HCT116 (cell line): ENCODE measurements around the gene NR6A1.

ENCODE experiments used
- CTCF ChIP-seq, 3 experiments: fragments of 200-600 bp in 1 of 3; sonication (generic) in 1 of 3; IDR thresholded peaks in 2 of 3; conservative IDR thresholded peaks in 1 of 3; 2 replicates each; pipeline ENCODE4 v1.5.1; 2012 to 2017; ENCODE audit warnings: low read depth in 2 of 3, low read length in 2 of 3, antibody characterized with exemption in 1 of 3, borderline replicate concordance in 1 of 3, control low read depth in 1 of 3, mild to moderate bottlenecking in 1 of 3, mixed read lengths in 1 of 3, mixed run types in 1 of 3, moderate library complexity in 1 of 3; ENCODE audit not compliant: insufficient read depth in 1 of 3
- EZH2phosphoT487 ChIP-seq: fragments of 200-600 bp; IDR thresholded peaks from 2 replicates; pipeline ENCODE4 v1.6.1; 2018; ENCODE audit warnings: antibody characterized with exemption, borderline replicate concordance
- POLR2A ChIP-seq: IDR thresholded peaks from 2 replicates; pipeline ENCODE4 v1.7.0; 2011; ENCODE audit warnings: borderline replicate concordance; ENCODE audit not compliant: insufficient read depth, insufficient read length; ENCODE audit errors: extremely low read depth
- POLR2AphosphoS5 ChIP-seq: IDR thresholded peaks from 2 replicates; pipeline ENCODE4 v1.6.1; 2011; ENCODE audit warnings: mild to moderate bottlenecking, low read depth, low read length, moderate library complexity
- RAD21 ChIP-seq: IDR thresholded peaks from 2 replicates; pipeline ENCODE4 v1.6.1; 2012; ENCODE audit warnings: low read depth, mild to moderate bottlenecking
- SIN3A ChIP-seq: IDR thresholded peaks from 2 replicates; pipeline ENCODE4 v1.6.1; 2012; ENCODE audit warnings: low read depth
- SP1 ChIP-seq: IDR thresholded peaks from 2 replicates; pipeline ENCODE4 v1.6.1; 2012; ENCODE audit warnings: low read depth
- TCF7L2 ChIP-seq: IDR thresholded peaks from 2 replicates; pipeline ENCODE4 v1.7.0; 2011; ENCODE audit warnings: borderline replicate concordance, inconsistent platforms; ENCODE audit not compliant: insufficient read depth, insufficient read length; ENCODE audit errors: extremely low read depth
- YY1 ChIP-seq: IDR thresholded peaks from 2 replicates; pipeline ENCODE4 v1.6.1; 2011; ENCODE audit warnings: low read length, low read depth, moderate library complexity, mild to moderate bottlenecking; ENCODE audit not compliant: insufficient replicate concordance; ENCODE audit errors: extremely low read depth
- ZFX ChIP-seq: fragments of 450-650 bp; IDR thresholded peaks from 2 replicates; pipeline ENCODE4 v1.6.1; 2017
- ZNF274 ChIP-seq: fragments of 200-500 bp; sonication (Bioruptor generic); IDR thresholded peaks from 2 replicates; pipeline ENCODE4 v1.6.1; 2014; ENCODE audit warnings: mild to moderate bottlenecking, low read depth, low read length, inconsistent platforms
- TF ChIP-seq, protein P1 (sequence below): IDR thresholded peaks from 2 replicates; pipeline ENCODE4 v1.6.1; 2012
- TF ChIP-seq, protein P2 (sequence below): IDR thresholded peaks from 2 replicates; pipeline ENCODE4 v1.6.1; 2011; ENCODE audit warnings: mild to moderate bottlenecking, low read length, moderate library complexity; ENCODE audit not compliant: insufficient replicate concordance; ENCODE audit errors: extremely low read depth

DNA sequence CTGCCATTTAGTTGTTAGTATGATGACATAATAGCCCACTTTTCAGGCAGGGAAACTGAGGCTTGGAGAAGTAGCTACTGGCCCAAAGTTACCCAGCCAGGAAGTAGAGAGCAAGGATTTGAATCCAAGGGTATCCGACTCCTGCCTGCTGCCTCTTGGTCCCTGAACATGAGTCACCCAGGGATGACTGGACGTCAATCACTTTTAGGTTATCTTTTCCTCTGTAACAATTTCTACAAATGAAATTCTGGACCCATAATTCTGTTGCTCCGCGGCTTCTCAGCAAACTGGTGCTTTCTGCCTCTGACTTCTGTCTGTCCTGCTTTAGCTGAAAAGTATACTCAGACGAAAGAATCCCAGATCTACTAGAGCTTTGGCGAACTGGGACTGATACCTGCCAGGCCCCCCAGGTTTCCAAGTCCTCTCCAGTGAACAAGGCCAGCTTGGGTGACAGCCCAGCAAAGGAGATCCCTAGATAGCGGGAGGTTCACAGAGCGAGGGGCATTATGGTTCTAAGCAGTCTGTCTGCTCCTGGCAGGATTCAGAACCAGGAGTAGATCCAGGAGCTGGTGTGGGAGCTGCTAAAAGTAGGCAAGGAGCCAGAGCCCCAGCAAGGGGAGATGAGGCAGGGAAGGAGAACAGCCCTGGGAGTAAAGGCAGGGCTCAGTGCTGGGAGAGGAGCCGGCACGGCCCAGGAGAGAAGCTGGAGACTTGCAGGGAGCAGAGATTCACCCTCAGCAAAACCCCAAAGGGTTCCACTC lies 26.4 kb upstream of the NR6A1 start:
- TF ChIP-seq SIN3A (no peak), CTCF (IDR thresholded peaks at IDR 0.05 in 2 of 3, conservative IDR thresholded peaks at IDR 0.05 in 1 of 3; ENCODE audit: borderline replicate concordance in 1 of 3, insufficient read depth in 1 of 3, low read depth in 2 of 3, low read length in 2 of 3) (no peak), RAD21 (no peak), POLR2AphosphoS5 (no peak), EZH2phosphoT487 (no peak), YY1 (no peak), POLR2A (no peak), ZNF274 (no peak), SP1 (no peak), TCF7L2 (no peak), ZFX (no peak)
- TF ChIP-seq, protein P1, sequence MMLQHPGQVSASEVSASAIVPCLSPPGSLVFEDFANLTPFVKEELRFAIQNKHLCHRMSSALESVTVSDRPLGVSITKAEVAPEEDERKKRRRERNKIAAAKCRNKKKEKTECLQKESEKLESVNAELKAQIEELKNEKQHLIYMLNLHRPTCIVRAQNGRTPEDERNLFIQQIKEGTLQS = no peak
- TF ChIP-seq, protein P2, sequence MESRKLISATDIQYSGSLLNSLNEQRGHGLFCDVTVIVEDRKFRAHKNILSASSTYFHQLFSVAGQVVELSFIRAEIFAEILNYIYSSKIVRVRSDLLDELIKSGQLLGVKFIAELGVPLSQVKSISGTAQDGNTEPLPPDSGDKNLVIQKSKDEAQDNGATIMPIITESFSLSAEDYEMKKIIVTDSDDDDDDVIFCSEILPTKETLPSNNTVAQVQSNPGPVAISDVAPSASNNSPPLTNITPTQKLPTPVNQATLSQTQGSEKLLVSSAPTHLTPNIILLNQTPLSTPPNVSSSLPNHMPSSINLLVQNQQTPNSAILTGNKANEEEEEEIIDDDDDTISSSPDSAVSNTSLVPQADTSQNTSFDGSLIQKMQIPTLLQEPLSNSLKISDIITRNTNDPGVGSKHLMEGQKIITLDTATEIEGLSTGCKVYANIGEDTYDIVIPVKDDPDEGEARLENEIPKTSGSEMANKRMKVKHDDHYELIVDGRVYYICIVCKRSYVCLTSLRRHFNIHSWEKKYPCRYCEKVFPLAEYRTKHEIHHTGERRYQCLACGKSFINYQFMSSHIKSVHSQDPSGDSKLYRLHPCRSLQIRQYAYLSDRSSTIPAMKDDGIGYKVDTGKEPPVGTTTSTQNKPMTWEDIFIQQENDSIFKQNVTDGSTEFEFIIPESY = no peak
